DMS79 treated with DMSO at 0.1 percent for 48 hours (cell line): ENCODE data around the gene RAI14.

Experiments
- DNase-seq: peaks from one replicate; lab custom pipeline; 2025; lab: John Stamatoyannopoulos, UW

Gene RAI14

DNA sequence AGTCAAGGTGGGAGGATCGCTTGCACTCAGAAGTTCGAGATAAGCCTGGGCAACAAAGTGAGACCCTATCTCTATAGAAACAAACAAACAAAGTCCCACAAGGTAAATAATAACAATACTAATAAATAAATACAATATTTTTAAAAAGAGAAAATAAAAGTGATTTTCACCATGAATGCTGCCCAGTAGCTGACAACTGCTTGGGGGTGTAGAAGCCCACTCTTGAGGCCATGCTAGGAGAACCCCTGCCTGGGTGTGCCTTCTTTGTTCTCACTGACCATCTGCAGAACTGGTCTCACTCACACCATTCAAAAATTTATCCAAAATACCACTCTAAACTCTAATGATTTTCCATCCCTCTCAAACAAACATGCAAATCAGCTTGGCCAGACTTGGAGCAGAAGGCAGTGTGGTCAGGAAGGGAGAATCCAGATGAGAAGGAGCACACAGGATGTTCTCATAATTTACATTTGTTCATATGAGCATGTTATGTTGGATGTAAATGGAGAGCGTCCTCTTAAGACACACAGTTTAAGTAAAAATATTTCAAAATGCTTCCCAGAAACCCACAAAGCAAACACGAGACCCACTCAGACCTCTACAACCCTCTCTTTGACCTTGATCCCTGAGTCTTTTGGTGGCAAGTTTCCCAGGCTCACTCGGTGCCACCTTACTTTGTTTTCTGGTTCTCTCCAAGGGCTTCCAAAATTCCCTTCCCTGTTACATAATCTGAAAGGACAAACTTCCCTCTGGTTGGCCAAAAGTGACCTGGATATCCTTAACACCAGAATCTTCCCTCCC lies 7.9 kb upstream of the RAI14 start:
- no peak for DNase-seq

- no peak for DNase-seq
Measured at GRCh38 chr5:34648840-34649158, 7.3 kb upstream of the RAI14 start.

DNA sequence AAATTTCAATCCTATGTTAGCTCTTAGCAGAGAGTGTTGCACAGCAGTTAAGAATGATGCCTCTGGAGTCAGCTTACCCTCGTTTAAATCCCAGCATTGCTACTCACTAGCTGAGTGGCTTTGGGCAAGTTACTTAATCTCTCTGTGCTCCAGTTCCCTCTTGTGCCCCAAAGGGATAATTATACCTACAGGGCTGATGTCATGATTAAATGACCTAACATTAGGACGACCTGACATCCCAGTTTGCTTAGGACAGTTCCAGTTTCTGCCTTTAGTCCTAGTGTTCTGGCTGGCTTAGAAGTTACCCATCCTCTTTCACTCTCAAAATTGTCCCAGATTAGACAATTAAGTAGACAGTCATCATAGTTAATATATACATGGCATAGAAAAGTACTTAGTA lies 4.3 kb upstream of the RAI14 start:
- DNase-seq, result no peak

- DNase-seq, result no peak
Measured at GRCh38 chr5:34652466-34652865, 3.7 kb upstream of the RAI14 start.

- no peak for DNase-seq
Measured at GRCh38 chr5:34652914-34653313, 3.2 kb upstream of the RAI14 start.

DNA sequence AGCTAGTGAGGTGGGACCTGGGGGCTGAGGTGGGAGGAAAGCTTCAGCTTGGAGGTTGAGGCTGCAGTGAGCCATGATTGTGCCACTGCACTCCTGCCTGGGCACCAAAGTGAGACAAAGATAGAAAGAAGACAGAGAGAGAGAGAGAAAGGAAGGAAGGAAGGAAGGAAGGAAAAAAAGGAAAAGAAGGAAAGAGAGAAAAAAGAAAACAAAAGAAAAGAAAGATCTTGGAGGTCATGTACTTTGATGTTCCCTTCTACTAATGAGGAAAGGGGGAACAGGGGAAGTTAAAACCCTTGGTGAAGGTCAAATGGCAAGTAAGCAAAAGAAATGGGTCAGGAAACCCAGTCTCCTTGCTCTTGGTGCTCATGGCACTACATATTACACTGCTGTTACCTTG lies 2.4 kb upstream of the RAI14 start:
- DNase-seq, result no peak

- DNase-seq, result no peak
Measured at GRCh38 chr5:34655354-34655991, 655 bp upstream of the RAI14 start.

DNA sequence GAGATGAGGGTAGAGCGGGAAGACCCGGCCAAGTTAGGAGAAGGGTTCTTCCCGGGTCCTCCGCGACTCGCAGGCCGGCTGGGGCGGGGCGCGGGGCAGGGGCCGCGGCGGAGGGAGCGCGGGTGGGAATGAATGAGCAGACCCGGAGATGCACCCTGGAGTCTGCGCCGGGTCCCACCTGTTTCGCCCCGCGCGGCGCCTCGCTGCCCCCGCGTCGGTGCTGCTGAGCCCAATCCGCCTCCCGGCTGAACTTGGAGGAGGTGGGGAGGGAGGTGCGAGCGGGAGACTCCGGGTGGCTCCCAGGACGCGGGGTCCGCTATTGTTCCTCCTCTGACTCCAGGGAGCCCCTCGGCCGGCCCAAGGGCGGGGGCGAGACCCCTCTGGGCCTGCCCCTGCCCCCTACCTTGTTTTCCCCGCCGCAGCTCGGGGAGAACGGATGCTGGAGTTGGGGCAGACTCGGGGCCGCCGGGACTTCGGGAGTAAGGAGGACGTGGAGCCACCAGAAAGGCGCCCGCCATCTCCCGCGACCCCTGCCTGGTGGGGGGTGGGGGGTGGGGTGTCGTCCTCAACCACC lies 659 bp downstream of the RAI14 start:
- DNase-seq, result no peak

GRCh38 chr5:34657274-34657921 lies 1.3 kb downstream of the RAI14 start:
- no peak for DNase-seq

GRCh38 chr5:34657988-34658387 lies 1.9 kb downstream of the RAI14 start:
- DNase-seq, result no peak

DNA sequence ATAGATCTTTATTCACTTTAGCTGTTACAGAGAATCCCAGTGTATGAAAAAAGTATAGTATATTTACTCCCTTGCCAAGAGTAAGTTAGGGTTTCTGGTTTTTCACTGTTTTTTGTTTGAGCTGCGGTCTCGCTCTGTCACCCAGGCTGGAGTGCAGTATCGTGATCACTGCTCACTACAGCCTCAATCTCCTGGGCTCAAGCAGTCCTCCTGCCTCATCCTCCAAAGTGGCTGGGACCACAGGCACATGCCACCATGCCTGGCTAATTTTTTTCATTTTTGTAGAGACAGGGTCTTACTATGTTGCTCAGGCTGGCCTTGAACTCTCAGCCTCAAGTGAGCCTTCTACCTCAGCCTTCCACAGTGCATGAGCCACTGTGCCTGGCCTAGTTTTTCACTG lies 3.0 kb downstream of the RAI14 start:
- no peak for DNase-seq

GRCh38 chr5:34660444-34660843 lies 4.3 kb downstream of the RAI14 start:
- no peak for DNase-seq

DNA sequence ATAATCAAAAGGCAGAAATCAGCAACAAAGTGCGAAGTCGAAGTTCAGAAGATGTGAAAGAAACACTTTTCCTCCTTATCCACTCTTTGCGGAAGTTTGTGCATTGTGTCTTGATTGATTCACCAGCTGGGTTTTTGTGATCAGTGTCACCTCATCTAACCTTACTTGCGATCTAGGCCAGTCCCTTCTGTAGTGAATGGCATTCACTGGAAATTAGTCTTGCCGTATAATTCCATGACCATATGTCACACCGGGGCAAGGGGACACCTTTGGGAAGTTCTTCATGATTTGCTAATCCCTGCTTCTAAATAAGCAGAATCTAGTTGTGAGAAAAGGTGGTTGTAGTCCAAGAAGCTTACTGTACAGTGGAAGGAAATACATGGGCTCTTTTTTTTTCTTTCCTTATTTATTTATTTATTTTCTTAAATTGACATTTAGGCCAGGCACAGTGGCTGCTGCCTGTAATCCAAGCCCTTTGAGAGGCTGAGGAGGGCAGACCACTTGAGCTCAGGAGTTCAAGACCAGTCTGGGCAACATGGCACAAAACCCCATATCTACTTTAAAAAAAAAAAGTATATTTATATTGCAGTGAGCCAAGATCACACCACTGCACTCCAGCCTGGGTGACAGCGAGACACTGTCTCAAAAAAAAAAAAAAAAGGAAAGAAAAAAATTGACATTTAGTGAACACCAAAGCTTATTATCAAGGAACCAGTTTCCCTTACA lies 7.8 kb downstream of the RAI14 start:
- no peak for DNase-seq

GRCh38 chr5:34666392-34667080 lies 10.4 kb downstream of the RAI14 start:
- no peak for DNase-seq

DNA sequence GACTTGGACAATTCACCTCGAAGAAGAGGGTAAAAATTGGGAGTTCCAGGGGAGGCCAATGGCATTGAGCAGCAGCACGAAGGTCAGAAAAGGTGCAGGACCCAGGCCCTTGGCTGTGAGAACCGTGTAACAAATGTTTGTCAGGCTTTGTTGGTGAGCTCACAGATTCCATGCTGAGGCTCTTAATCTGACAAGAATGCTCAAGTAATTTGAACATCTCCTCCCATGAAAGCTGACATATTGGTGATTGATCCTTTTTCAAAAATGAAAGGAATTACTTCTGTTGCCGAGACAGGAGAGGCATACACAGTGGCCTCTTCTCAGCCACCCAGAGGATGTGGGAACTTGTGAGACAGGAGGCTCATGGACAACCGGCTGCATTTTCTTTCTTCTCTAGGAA lies 11.6 kb downstream of the RAI14 start:
- DNase-seq, result no peak

DNA sequence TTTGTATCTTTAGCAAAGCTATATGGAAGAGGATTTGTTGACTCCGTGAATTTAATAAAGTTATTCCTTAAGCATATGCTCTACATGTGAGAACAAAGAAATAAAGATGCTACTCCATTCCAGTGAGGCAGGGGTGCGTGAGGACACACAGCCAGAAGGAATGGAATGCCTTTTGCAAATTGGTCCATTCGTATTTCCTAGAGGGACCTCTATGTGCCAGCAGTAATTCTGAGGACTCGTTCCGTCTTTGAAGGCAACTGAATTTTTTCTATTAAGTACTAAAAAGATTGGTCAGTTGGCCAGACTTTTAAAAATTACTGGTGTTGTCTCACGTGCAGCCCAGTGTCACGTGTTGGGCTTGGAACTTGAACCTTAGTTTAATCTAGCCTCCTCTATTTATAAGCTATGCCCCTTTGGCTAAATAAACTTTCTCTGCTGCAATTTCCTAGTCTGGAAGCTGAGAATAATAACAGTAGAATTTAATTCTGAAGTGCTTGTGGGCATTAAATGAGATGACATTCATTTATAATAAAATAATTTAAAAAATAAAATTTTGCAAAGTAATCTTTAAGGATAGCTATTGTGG lies 13.9 kb downstream of the RAI14 start:
- no peak for DNase-seq

- no peak for DNase-seq
Measured at GRCh38 chr5:34672196-34672595, 16.1 kb downstream of the RAI14 start.

DNA sequence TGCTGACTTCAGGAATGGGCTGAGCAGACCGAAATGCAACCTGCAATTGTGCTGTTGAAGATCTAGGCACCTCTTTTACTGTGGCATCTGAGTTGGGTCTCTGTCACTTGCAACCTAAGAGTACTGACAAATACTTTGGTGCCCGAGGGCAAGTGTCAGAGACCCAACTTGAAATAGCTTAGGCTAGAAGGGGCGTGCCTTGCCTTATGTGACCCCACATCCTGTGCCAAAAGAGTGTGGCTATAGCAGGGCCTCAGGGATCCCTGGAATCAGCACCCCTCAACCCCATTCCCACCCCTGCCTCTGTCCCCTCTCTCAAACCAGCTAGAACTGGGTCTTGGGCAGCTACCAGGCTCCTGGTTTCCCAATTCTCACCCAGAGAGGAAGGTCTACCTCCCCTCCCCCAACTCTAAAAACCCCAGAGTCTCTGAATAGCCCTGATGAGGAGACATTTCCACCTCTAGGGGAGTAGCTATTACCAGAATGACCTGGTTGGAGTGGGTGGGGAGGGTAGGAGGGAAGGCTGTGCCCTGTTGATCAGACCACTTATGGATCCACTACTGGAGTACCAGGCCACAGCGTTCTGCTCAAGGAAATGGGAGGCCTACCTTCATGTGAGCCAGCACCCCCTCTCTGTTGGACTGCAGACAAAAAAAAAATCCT lies 17.5 kb downstream of the RAI14 start:
- DNase-seq, result no peak

DNA sequence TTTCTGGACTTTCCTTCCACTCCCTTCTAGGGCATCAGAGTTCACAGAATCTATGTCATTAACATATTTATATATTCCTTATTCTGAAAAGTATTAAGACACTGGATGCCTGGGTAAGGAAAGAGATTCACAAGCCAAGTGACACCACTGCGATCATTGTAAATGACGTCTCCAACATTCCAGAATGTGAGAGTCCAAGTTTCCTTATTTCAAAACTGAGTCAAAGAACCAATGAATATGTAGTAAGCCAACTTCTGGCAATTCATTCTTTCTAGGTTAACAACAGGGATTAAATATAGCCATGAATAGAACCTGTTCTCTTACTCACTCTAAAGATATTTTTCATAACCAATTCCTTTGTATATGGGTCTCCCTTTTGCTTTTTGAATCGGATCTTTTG lies 18.1 kb downstream of the RAI14 start:
- no peak for DNase-seq

- DNase-seq, result no peak
Measured at GRCh38 chr5:34675857-34676256, 19.7 kb downstream of the RAI14 start.

- no peak for DNase-seq
Measured at GRCh38 chr5:34676416-34676815, 20.3 kb downstream of the RAI14 start.
